Measurements from ENCODE around the gene PRDM11. TPM values are rescaled to one million over a fixed set of nuclear protein-coding genes. Genes with fewer than 3 reads are reported as not detected.

Gene PRDM11
- total RNA-seq, 1 donor from 2014 or later: 11.7 TPM

DNA sequence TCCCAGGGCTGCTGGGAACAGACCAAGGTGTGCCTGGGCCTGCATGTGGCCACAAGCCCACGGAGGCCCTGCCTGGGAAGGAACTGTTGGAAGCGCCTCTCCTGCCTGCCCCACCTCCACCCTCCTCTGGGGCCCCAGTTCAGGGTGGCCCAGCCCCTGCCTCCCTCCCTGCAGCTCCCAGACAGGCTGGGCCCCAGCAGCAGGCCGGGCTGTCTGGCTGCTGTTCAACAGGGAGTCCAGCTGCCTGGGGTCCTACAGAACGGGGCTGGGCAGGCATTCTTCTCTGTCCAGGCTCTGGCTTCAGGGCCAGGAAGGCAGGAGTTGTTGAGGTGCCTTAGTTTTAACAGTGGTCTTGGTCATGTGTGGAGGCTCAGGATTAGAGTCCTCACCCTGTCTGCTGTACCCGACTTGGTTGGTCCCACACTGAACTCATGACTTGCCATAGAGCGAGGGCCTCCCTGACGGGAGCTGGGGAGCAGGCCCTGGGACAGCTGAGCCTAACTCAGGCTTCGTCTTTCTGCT is 11.8 kb downstream of the PRDM11 start:
- no peak for DNase-seq

DNA sequence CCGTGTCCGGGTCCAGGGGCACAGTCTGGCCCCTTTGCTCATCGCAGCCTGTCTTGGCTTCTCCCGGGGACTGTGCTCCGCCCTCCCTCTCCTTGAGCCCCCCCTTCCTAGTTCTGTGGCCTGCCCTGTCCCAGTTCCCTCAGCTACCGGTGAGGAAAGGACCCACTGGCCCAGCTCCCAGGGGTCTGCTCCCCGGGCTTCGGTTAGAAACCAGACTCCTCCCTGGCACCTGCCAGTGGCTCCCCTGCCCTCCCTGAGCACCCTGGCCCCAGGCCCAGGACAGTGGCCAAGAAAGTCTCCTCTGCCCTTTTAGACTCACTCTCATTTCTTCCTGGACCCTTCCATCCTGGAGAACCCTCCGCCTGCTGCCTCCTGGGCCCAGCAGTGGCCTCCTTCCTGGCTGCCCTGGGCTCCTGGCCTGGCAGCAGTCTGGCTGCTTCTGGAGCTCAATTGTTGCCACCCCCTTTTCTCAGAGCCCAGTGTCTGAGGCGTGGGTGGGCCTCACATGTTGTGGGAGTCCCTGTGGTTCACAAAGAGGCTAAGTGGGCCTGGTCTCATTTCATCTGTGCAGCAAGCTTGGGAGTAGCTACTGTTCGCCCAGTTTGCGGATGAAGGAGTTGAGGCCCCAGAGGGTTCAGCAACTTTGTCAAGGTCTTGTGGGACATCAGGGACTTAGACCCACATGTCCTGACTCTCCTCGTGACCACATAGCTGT is 12.6 kb downstream of the PRDM11 start:
- no peak for DNase-seq

DNA sequence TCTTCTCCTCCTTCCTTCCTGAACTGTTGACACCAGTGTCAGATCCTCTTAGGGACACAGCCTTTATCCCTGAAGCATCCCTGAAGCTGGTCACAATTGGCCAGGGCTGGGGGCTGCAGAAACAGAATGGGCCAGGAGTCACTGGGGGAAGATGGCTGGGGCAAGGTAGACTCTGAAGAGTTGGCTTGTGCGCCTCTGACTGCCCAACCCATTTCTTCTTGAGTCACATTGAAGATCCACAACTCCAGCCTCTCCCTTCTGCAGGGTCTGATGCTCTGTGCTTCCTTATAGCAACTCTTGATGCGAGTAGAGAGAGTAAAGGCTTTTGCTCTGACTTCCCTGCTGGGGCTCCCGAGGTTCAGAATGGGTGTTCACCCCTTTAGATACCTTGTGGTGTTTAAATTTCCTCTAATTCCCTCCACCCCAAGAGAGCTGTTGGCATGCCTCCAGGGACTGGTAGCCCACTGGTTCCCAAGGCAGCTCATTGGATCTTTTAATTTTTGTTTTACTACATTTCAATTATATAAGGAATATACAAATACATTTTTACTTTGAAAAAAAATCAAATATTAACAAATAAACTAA is 13.4 kb downstream of the PRDM11 start:
- DNase-seq: no peak

- no peak for DNase-seq
These were observed 15.0 kb downstream of the PRDM11 start for GRCh38 chr11:45161252-45162063.

DNA sequence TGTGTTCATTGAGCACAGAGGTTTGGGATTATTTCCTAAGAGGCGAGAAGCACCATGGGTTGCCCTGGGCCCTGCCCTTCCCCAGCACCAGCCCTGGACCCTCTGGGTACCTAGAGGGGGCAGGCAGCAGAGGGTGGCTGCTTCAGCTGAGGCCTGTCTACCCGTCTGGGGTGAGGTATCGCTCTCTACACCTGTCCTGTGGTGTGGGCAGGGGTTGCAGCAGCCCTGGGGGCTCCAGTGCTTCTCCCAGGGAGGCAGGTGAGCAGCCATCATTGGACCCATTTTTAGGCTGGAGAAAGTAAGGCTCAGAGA is 15.6 kb downstream of the PRDM11 start:
- no peak for DNase-seq

DNA sequence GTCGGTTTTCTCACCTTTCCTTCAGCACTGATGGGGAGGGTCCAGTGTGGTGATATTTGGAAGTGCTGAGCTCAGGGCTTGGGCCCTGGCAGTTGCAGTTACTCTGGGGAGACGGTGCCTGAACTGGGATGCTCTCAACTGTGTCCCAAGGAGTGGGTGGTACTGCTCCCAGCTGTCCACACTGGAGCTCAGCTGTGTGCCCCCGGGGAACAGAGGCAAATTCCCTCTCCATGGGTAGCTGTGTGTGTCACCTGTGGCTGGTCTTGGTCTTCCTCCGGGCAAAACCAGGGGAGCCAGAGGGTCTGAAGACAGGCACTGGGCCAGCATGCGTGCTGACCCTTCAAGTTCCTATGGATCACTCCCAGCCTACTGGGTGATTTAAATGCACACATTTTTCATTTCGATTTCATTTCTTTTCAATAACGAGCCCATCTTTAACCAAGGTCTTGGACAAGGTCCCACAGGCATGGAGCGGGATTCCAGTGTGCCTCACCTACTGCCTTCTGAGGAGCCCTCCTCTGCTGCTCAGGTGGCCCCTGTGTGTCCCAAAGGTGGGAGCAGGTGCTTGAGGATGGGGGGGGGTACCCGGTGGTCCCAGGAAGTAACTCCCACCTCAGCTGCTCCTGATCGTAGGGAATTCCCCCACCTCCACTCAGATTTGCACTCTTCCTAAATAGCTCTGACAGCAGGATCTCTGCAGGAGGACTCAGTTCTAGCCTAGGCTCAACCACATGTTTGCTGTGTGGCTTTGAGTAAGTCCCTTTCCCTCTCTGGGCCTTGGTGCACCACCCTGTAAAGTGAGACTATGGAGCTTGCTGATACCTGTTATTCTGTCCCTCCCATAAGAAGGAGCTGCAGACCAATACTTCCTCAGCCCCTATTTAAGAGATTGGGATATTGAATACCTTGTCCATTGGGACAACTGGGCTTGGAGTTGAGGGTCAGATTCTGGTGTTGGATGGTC is 16.8 kb downstream of the PRDM11 start:
- no peak for DNase-seq

GRCh38 chr11:45163956-45164575 is 17.6 kb downstream of the PRDM11 start:
- peak; percentile 30 for DNase-seq

DNA sequence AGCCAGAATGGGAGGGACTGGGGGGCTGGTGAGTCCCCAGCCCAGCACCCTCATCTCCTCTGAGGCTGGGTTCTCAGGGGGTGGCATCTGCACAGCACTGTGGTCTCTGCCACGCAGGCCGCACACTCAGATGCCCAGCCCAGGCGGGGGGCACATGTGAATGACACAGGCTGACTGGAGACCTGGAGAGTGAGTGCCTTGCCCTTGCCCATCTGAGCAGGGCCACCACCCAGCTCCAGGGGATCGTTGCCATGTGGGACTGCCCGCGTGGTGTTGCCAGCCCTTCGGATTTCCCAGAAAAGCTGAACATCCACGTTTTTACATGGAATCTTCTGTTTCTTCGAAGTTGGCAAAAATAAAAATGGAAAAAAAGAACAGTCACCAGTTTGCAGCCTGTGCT is 18.9 kb downstream of the PRDM11 start:
- DNase-seq: no peak

GRCh38 chr11:45165806-45166603 is 19.6 kb downstream of the PRDM11 start:
- DNase-seq: no peak

- no peak for DNase-seq
These were observed 20.1 kb downstream of the PRDM11 start for GRCh38 chr11:45166604-45166897.

DNA sequence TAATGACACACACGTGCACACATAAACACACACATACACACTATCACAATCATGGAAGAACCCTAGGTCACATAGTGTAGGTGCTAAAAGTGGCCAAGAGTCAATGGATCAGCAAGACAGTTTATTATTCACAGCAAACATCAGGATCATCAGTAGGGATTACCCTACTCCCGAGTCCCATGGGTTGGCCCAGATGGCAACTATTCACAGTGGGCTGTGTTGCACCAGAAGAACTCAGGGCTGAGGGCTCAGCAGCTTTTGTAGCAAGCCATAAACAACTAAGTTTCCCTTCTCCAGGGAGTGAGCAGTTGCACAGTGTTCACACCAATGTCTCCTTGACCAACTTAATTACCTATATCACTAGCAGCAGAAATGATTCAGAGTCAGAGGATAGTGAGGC is 20.8 kb downstream of the PRDM11 start:
- DNase-seq: no peak

DNA sequence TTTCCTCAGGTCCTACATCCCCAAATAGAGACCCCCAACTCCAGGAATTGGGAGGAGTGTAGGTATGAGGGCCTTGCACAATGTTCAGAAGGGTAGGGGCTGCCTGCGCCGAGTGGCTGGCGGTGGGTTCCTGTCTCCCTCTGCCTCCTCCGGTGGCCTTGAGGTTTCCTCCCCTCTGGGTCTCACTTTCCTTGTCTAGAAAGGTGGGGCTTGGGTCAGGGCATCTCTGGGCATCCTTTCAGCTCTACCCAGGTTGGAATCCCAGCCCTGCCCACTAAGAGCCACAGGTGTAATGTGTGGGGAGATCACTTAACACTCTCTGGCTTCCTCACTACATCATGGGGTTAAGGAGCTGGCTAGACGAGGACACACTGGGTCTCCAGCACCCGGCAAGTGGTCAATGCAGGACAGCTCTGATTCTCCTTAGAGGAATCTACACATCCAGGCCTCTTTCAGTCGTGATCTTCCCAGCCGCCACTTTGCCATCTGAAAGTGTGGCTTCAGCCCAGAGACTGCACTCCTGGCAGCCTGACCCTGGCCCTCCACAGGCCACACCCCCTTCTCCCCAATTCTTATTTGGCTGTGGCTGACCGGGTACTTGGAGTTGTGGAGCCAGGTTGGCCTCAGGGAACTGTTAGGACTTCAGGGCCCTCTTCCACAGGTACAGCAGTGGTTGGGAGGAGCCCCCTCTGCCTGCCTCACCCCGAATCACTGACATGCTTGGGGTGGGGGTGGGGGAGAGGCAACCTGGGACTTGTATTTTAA is 22.1 kb downstream of the PRDM11 start:
- no peak for DNase-seq

GRCh38 chr11:45169310-45170072 is 23.1 kb downstream of the PRDM11 start:
- peak; percentile 9 for DNase-seq

GRCh38 chr11:45170484-45170883 is 24.0 kb downstream of the PRDM11 start:
- DNase-seq: no peak

DNA sequence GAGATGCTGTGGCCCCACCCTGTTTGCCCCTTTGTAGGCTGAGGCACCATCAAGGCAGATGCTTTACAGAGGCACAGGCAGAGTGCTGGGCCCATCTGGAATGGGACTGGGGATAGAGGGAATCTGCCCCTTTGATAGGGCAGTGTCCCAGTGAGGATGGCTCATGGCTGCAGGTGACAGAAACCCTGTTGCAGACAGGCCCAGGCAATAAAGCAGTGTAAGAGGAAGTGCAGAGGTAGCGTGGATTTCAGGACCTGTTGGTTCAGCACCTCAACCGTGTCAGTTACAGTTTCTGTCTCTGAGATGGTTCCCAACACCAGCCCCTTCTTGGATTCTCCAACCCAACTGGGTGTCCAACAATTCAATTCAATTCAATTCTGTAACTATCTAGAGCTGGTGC is 25.1 kb downstream of the PRDM11 start:
- no peak for DNase-seq

- DNase-seq: no peak
These were observed 26.6 kb downstream of the PRDM11 start for GRCh38 chr11:45173064-45173463.

GRCh38 chr11:45174168-45174835 is 27.9 kb downstream of the PRDM11 start:
- no peak for DNase-seq

DNA sequence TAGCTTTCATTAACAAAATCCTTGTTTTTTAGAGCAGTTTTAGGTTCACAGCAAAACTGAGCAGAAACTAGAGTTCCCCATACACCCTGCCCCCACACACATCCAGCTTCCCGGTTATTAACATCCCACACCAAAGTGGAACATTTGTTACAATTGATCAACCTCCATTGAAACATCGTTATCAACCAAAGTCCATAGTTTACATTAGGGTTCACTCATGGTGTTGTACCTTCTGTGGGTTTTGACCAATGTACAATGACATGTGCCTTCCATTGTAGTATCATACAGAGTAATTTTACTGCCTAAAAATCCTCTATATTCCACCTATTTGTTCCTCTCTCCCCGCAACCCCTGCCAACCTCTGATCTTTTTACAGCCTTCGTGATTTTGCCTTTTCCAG is 28.5 kb downstream of the PRDM11 start:
- no peak for DNase-seq

GRCh38 chr11:45176996-45177395 is 30.6 kb downstream of the PRDM11 start:
- no peak for DNase-seq

Data from dermis blood vessel endothelial cell (primary cell).